Activated CD4-positive, alpha-beta T cell treated with anti-CD3 and anti-CD28 coated beads, Interleukin-2, Interleukin-6, amounts not matched to agents 100 ng/mL and 50 ng/mL, durations not matched to agents 16 hours and 8 hours (primary cell): ENCODE data around the gene PNPLA6.

ENCODE experiments used
- DNase-seq: peaks from one replicate; pipeline ENCODE4 v3.0.0-alpha.2; 2020

The PNPLA6 gene

DNA sequence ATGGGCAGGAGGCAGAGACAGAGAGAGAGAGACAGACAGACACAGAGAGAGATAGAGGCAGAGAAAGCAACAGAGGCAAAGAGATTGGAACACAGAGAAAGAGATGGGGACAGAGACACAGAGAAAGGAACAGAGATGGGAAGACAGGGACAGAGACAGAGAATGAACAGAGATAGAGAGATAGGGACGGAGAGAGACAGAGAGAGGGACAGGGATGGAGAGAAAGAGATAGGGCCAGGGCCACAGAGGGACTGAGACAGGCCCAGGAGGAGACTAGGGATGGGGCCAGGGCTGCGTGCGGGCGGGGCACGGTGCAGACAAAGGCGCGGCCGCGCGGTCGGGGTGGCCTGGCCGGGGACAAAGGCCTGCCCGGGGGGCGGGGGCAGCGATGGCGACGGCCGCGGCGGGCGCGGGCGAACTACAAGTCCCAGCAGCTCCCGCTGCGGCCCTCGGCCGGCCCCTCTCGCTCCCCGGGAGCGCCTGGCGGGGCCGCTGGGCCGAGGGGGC is 19.8 kb upstream of the PNPLA6 start, which contains the start of gene ZNF358:
ZNF358 (plus strand) TSS at position 459 of the 507 bp plus-strand sequence. CDS start 3,140 bp downstream, outside the sequence.
- DNase-seq, result peak; percentile 30

DNA sequence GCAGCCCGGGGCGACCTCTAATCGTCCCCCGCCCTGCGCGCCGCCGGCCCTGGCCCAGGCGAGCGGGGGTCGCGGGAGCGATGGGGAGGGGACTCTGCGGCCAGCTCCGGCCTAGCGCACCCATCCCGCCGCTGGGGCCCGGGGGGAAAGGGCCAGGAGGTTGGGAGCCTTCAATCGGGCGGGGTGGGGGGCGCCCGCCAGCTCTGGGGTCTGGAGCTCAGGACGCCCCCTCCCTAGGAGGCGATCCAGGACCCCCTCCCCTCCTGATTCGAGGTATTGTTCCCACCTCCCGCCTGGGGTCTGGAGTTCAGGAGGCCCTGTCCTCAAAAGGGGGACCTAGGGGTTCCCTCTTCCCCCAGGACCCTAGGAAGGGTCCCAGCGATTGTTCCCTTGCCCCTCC is 19.2 kb upstream of the PNPLA6 start:
- no peak for DNase-seq

- no peak for DNase-seq
Measured at GRCh38 chr19:7516878-7517277, 18.6 kb upstream of the PNPLA6 start.

DNA sequence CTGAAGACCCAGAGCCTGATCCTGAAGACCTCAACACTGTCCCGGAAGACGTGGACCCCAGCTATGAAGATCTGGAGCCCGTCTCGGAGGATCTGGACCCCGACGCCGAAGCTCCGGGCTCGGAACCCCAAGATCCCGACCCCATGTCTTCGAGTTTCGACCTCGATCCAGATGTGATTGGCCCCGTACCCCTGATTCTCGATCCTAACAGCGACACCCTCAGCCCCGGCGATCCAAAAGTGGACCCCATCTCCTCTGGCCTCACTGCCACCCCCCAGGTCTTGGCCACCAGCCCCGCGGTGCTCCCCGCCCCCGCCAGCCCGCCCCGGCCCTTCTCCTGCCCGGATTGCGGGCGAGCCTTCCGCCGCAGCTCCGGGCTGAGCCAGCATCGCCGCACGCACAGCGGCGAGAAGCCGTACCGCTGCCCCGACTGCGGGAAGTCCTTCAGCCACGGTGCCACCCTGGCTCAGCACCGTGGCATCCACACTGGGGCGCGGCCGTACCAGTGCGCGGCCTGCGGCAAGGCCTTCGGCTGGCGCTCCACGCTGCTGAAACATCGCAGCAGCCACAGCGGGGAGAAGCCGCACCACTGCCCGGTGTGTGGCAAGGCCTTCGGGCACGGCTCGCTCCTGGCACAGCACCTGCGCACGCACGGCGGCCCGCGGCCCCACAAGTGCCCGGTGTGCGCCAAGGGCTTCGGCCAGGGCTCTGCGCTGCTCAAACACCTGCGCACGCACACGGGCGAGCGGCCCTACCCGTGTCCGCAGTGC is 16.0 kb upstream of the PNPLA6 start:
- DNase-seq, result no peak

DNA sequence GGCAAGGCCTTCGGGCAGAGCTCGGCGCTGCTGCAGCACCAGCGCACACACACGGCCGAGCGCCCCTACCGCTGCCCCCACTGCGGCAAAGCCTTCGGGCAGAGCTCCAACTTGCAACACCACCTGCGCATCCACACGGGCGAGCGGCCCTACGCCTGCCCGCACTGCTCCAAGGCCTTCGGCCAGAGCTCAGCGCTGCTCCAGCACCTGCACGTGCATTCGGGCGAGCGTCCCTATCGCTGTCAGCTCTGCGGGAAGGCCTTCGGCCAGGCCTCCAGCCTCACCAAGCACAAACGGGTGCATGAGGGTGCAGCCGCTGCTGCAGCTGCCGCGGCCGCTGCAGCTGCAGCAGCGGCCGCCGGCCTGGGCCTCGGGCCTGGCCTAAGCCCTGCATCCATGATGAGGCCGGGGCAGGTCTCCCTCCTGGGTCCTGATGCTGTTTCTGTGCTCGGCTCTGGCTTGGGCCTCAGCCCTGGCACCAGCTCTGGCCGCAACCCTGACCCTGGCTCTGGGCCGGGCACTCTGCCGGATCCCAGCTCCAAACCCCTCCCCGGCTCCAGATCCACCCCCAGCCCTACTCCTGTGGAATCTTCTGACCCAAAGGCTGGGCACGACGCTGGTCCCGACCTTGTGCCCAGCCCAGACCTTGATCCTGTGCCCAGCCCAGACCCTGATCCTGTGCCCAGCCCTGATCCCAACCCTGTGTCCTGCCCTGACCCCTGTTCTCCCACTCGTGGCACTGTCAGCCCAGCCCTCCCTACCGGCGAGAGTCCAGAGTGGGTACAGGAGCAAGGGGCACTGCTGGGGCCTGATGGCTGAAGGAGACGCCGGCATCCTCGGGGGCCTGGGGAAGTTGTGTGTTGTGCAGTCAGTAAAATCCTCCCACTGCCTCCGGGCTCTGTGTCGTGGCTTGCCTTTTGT is 15.1 kb upstream of the PNPLA6 start:
- no peak for DNase-seq

GRCh38 chr19:7521551-7522071 is 13.9 kb upstream of the PNPLA6 start:
- DNase-seq, result no peak

- DNase-seq, result peak; percentile 100
Measured at GRCh38 chr19:7522072-7522922, 13.2 kb upstream of the PNPLA6 start, which contains the start of gene MCOLN1. MCOLN1 (plus strand) TSS chr19:7522624; CDS start chr19:7522751, 127 bp downstream.

GRCh38 chr19:7522923-7523667 is 12.4 kb upstream of the PNPLA6 start:
- no peak for DNase-seq

- no peak for DNase-seq
Measured at GRCh38 chr19:7524523-7524922, 11.0 kb upstream of the PNPLA6 start.

GRCh38 chr19:7524992-7525739 is 10.4 kb upstream of the PNPLA6 start:
- no peak for DNase-seq

- DNase-seq, result no peak
Measured at GRCh38 chr19:7526059-7526929, 9.2 kb upstream of the PNPLA6 start.

- DNase-seq, result no peak
Measured at GRCh38 chr19:7527516-7528191, 7.9 kb upstream of the PNPLA6 start.

- no peak for DNase-seq
Measured at GRCh38 chr19:7528192-7528519, 7.4 kb upstream of the PNPLA6 start.

GRCh38 chr19:7528522-7529245 is 6.8 kb upstream of the PNPLA6 start:
- no peak for DNase-seq

GRCh38 chr19:7529246-7529600 is 6.3 kb upstream of the PNPLA6 start:
- no peak for DNase-seq

DNA sequence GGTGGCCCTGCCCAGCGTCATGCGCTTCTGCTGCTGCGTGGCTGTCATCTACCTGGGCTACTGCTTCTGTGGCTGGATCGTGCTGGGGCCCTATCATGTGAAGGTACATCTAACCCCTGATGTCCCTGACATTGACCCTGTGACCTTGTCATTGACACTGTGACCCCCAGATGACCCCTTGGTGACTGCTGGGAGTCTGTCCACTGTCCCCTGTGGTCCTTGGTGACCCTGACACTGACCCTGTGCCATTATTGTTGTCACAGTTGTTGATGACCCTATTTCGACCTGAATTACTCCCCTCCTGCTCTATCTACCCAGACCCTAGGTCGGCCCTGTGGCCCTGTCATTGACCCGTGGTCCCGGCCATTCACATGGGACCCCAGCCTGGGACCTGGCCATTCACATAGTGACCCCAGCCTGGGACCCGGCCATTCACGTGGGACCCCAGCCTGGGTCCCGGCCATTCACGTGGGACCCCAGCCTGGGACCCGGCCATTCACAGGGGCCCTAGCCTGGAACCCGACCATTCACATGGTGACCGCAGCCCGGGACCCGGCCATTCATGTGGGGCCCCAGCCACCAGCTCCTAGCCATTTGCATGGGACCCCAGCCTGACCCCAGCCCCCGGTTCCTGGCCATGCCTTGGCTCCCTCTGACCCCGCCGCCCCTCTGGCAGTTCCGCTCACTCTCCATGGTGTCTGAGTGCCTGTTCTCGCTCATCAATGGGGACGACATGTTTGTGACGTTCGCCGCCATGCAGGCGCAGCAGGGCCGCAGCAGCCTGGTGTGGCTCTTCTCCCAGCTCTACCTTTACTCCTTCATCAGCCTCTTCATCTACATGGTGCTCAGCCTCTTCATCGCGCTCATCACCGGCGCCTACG is 5.7 kb upstream of the PNPLA6 start:
- no peak for DNase-seq

GRCh38 chr19:7533281-7533885 is 2.1 kb upstream of the PNPLA6 start:
- DNase-seq, result no peak
